Inferior parietal cortex (tissue), 1 donor: ENCODE measurements around the gene SERTAD3.
A peak's percentile ranks its signal among the peaks of the same experiment; 100 is the strongest.
"Not testable (repeated sequence)": the region's sequence is repeated elsewhere in the genome, so short reads cannot be mapped to it uniquely, and the experiment has no call there.

Experiments used
- DNase-seq: peaks from one replicate; pipeline ENCODE4 v3.0.0-alpha.2; 2016; ENCODE audit errors: extremely low spot score

SERTAD3 gene

GRCh38 chr19:40457953-40458596 is 13.9 kb upstream of the SERTAD3 start:
- no peak for DNase-seq

GRCh38 chr19:40457048-40457447 is 12.9 kb upstream of the SERTAD3 start:
- no peak for DNase-seq

- DNase-seq, result not testable (repeated sequence)
These were observed 9.8 kb upstream of the SERTAD3 start for GRCh38 chr19:40453943-40454342.

DNA sequence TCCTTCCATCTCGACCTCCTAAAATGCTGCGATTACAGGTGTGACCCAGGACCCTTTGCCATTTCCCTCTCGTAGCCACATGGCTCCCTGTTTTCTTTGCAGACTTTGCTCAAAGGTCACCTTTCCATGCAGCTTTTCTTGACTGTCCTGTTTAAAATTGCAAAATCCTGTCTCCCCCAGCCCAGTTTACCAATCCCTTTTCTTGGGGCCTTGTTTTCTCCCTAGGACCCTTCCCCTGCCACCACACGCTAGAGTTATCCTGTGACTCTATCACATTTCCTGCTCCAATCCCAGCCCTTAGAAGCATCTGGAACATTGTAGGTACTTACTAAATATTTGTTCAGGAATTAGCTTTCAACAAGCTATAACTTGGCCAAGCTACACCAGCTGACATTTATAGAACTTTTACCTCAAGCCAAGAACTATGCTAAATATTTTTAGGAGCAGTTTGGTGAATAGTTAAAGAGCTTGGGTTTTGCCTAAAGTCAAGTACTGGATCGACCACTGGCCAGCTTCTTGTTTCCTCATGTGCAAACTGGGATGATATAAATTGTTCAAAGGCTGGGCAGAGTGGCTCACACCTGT is 9.1 kb upstream of the SERTAD3 start:
- DNase-seq, result no peak

GRCh38 chr19:40452016-40452415 is 7.9 kb upstream of the SERTAD3 start:
- DNase-seq, result no peak

GRCh38 chr19:40450664-40451063 is 6.5 kb upstream of the SERTAD3 start:
- no peak for DNase-seq

DNA sequence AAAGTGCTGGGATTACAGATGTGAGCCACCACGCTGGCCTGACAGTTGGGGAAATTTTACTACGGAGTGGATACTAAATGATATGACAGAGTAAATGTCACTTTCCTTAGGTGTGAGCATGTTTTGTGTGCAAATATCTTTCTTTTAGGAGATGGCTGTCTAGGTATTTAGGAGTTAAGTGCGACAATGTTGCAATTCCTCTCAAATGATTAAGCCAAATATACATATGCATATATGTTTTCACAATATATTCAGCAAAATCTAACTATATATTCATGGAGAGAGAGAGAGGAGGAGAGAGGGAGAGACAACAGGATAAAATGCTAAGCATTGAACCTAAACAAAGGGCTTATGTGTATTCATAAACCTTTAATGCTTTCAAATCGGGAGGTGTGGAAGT is 5.4 kb upstream of the SERTAD3 start:
- no peak for DNase-seq

DNA sequence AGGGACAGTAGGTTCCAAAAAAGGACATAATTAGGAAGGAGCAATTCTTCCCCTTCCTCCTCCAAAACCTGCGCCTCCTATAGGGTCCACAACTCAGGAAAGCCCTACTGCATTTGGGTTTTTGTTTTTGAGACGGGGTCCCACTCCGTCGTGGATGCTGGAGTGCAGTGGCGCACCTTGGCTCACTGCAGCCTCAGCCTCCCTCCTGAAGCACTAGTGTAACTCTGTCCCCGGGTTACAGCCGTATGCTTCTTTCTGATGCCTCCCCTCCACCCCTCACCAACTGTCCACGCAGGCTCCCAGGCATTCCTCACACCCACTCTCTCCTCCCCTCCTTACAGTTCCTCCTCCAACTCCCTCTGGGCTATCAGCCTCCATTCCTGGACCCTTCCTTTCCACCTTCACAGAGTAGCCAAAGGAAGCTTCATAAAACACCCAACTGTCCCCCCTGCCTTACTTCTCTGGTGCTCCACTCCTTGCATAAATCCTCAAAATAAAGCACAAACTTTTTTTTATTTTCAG is 2.2 kb upstream of the SERTAD3 start:
- DNase-seq, result no peak

DNA sequence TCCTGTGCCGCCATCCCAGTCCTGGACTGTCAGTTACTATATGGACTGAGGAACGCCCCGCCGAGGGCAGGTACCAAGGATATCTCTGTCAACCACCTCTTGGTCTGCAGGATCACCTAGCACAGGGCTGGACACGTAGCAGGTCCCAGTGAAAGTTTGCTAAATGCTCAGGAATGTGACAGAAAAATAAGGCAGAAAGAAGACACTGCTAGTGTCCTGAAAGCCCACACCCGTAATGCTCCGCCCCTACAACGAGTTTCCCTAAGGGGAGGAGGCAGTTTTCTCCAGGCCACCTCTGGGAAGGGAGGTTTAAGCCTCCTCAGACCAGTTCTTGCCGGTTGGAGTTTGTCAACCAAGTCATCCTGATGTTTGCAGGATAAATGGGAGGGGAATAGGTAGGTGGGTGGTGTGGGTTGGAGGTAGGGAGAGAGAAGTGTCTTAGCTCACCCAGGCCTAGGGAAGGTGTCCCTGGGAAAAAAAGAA is 1.7 kb upstream of the SERTAD3 start:
- DNase-seq, result peak; percentile 11

DNA sequence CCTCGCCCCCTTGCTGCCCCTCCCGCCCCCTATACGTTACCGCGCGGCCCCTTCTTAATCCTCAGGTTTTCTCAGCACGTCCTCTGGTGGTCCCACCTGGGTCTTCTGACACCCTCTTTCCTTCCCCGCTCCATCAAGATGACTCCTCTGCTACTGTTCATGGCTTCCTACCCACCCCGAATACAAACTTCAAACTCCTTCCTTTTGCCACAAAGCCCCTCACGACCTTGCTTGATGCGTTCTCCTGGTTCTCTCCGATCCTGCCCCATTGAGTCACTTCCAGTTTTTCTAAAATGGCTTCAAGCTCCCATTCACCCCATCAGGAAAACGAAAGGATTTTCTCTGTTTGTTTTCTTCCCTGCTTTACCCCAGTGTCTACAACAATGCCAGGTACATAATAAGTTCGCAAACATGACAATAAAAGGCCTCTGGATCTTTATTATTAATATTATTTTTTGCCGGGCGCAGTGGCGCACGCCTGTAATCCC is 734 bp upstream of the SERTAD3 start:
- DNase-seq, result no peak

DNA sequence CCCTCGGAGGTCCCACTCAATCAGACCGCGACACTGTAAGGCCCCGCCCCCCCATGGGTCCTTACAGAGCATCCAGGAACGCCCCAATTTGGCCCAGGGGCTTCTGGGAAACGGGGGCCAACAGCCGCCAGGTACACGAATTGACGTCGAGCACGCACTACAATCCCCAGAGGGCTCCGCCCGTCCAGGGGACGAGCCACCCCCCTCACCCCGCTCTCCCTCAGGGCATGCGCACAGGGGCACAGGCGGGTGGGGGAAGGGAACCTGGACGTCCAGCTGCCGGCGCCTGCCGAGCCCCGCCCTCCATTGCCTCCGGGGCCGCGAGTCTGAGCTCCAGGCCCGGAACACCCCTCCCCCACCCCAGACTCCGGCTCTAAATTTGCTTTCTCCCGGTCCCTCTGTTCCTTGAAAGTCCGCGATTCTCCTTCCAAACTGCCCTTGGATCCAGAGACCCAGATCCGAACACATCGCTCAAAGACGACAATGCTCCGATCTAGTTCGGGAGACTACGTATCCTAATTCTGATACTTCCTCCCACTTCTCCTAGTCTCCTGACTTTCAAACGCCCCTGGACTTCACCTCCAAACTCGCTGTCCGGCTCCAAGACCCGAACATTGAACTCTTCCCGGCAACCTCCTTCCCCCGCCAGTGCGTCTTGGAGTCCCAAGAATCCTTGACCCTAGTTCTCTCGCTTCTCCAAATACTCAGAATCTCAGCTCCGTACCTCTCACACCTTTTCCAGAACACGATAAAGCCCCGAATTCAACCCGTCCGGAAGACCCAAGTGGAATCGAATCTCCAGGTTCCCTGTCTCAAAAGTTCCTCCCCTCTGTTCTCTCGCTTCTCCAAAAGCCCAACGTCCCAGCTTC is 770 bp downstream of the SERTAD3 start:
- peak; percentile 95 for DNase-seq

DNA sequence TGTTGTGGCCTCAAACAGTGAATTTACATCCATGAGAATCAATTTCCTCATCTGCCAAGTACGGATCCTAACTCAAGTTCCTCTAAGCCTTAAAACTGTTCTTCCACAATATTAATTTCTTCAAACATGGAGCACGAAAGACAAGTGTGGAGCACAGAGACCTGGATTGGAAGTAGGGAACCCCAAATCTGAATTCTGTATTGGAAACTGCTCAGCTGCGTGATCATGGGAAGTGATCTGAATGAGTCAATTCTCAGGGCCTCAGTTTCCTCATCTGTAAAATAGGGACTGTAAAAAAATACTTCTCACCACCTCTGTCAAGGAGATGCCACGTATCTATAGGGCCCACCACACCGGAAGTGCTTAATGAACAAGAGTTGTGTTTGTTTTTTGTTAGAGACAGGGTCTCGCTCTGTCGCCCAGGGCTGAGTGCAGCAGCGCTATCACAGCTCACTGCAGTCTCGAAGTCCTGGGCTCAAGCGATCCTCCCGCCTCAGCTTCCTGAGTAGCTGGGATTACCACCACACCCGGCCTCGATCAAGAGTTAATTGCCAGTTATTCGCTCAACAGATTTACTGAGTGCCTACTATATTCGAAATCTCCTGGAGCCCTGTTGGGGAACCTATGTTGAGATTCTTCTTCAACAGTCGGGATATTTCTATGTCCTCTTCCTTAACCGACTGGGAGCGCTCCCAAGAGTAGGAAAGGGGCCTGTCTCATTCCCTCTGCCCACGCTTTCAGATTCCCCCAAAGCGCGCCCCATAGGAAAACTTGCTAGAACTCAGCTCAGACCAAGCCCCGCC is 1.6 kb downstream of the SERTAD3 start:
- DNase-seq, result no peak

DNA sequence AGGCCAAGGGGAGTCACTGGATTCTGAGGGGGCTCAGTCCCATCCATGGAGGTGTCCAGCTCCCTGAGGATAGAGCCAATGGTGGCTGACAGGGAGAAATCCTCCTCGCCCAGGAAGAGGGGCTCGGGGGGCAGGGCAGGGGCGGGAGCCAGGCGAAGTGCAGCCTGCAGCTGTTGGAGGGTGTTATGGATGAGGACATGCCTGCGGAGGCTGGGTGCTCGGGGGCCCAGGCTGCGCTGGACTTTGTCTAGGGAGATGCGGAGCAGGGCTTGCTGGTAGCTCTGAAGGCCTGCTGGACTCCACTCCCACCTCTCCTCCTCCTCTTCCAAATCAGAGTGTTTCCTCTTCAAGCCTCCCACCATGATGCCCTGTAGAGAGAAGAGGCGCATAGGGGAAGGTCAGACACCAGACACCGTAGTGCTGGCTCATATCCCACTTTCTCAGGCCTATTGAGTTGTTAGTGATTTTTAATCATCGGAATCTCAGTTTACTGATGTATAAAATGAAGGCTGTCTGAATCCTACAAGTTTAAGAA is 2.3 kb downstream of the SERTAD3 start:
- DNase-seq, result no peak

- no peak for DNase-seq
These were observed 5.9 kb downstream of the SERTAD3 start for GRCh38 chr19:40438284-40438683.

- peak; percentile 69 for DNase-seq
These were observed 10.5 kb downstream of the SERTAD3 start for GRCh38 chr19:40433391-40434216.

- DNase-seq, result not testable (repeated sequence)
These were observed 11.4 kb downstream of the SERTAD3 start for GRCh38 chr19:40432760-40433159.

GRCh38 chr19:40431698-40432097 is 12.4 kb downstream of the SERTAD3 start:
- no peak for DNase-seq

GRCh38 chr19:40430242-40430641 is 13.9 kb downstream of the SERTAD3 start:
- not testable (repeated sequence) for DNase-seq

DNA sequence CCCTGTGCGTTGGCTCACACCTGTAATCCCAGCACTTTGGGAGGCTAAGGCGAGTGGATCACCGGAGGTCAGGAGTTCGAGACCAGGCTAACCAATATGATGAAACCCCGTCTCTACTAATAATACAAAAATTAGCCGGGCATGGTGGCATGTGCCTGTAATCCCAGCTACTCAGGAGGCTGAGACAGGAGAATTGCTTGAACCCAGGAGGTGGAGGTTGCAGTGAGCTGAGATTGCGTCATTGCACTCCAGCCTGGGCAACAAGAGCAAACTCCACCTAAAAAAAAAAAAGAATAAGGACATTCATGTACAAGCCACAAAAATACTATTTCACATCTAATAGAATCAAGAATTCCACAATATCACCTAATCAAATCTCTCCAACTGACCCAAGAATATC is 15.9 kb downstream of the SERTAD3 start:
- DNase-seq, result not testable (repeated sequence)
